ENCODE results near the gene PHF1. TPM values are rescaled to one million over a fixed set of nuclear protein-coding genes. Genes with fewer than 3 reads are reported as not detected.

The PHF1 gene
- total and polyA plus RNA-seq, 2 of the 13 experiments (the other 11 are each of a cell fraction or from before 2014, with no cell fraction given): 25.4 to 61.9 TPM

DNA sequence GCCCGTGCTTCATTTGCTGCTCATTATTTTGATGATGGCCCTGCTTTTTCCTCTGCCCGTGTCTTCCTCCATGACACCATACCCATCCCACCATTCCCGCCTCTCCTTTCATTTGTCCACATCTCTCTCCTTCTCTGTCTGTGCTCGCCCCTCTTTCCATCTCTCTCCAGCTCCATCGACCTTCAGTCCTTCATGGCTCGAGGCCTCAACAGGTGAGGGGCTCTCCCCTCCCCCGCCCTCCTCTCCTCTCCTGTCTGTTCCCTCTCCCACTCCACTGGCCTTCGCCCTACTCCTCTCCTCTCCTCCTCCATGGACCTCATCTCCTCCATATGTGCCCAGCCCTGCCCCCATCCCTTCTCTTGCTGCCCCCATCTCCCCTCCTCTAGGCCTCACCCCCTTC lies 31.5 kb downstream of the PHF1 start (continued):
- TF ChIP-seq, protein P1, sequence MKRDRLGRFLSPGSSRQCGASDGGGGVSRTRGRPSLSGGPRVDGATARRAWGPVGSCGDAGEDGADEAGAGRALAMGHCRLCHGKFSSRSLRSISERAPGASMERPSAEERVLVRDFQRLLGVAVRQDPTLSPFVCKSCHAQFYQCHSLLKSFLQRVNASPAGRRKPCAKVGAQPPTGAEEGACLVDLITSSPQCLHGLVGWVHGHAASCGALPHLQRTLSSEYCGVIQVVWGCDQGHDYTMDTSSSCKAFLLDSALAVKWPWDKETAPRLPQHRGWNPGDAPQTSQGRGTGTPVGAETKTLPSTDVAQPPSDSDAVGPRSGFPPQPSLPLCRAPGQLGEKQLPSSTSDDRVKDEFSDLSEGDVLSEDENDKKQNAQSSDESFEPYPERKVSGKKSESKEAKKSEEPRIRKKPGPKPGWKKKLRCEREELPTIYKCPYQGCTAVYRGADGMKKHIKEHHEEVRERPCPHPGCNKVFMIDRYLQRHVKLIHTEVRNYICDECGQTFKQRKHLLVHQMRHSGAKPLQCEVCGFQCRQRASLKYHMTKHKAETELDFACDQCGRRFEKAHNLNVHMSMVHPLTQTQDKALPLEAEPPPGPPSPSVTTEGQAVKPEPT (CRISPR knock-in tag; IDR thresholded peaks at IDR 0.05; ENCODE audit: low read depth): no peak
- no peak for TF ChIP-seq ZNF253 (CRISPR knock-in tag; IDR thresholded peaks at IDR 0.05; ENCODE audit: borderline replicate concordance)
- no peak for TF ChIP-seq ZNF547 (CRISPR knock-in tag; IDR thresholded peaks at IDR 0.05)

DNA sequence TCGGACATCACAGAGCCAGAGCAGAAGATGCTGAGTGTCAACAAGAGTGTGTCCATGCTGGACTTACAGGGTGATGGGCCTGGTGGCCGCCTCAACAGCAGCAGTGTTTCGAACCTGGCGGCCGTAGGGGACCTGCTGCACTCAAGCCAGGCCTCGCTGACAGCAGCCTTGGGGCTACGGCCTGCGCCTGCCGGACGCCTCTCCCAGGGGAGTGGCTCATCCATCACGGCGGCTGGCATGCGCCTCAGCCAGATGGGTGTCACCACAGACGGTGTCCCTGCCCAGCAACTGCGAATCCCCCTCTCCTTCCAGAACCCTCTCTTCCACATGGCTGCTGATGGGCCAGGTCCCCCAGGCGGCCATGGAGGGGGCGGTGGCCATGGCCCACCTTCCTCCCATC lies 32.2 kb downstream of the PHF1 start:
- no peak overlapping the region for H2AFZ ChIP-seq (ENCODE audit: low read length)
- ATAC-seq: no peak
- WGBS (ENCODE audit: low lambda C conversion rate): 94% methylated on average over 10 of the region's 17 CpGs
- H3K27me3 ChIP-seq (ENCODE audit: control insufficient read depth in 1 of 2, insufficient read depth in 2 of 2, low read length in 2 of 2): no peaks in the 10 kb centered on the region; a peak in 1 of 5 replicates
- in situ Hi-C loops (cut with HindIII; ENCODE audit: extremely low pct_ligation_motif_present, low pct_unique_long_range_greater_than_20kb): no loop called here
- ChIA-PET CTCF (ENCODE audit: low intra/inter-chr PET ratio, low total read pairs) (no interaction called here), POLR2A (interaction anchor here (3.2 kb wide), 1 partner anchor 11 kb away, joined by 13 read pairs; the partner anchor contains the start of gene ZBTB9)
- H3K4me3 ChIP-seq (replicated peaks in 1 of 3; ENCODE audit: insufficient read depth in 1 of 3, low read depth in 2 of 3, low read length in 3 of 3): no peak overlapping the region
- no peaks in the 10 kb centered on the region for H4K20me1 ChIP-seq (ENCODE audit: insufficient read depth, low read length)
- no peaks in the 10 kb centered on the region for H3K9me3 ChIP-seq (ENCODE audit: low read length)
- H3K4me1 ChIP-seq (ENCODE audit: insufficient read depth, low read length): no peaks in the 10 kb centered on the region
- no peak overlapping the region for H3K4me2 ChIP-seq (ENCODE audit: low read depth, low read length)
- FAIRE-seq: no peak
- no peak overlapping the region for H3K9ac ChIP-seq (ENCODE audit: insufficient read depth, low read depth, low read length)
- intact Hi-C loops (cut with micrococcal nuclease; ENCODE audit: unreplicated experiment): no loop called here
- no peak overlapping the region for H3K27ac ChIP-seq (ENCODE audit: extremely low read length, insufficient read depth, low read length)
- peaks cover 0 to 1% of the 10 kb centered on the region in 2 experiments; a peak in 1 of 5 replicates for H3K36me3 ChIP-seq (replicated peaks in 1 of 2; ENCODE audit: control insufficient read depth in 1 of 2, insufficient read depth in 2 of 2, low read length in 2 of 2)
- DNase-seq (ENCODE audit: low spot score): no peak
- H3K79me2 ChIP-seq (ENCODE audit: insufficient read depth, low read length): no peaks in the 10 kb centered on the region
- no TSS peak for BruUV-seq (replicated peaks)
- TF ChIP-seq SOX13 (IDR thresholded peaks at IDR 0.05) (no peak), SOX13 (CRISPR knock-in tag; conservative IDR thresholded peaks at IDR 0.05 in 1 of 2, IDR thresholded peaks at IDR 0.05 in 1 of 2) (no peak), MAFG (CRISPR knock-in tag; IDR thresholded peaks at IDR 0.05) (no peak), FOXJ3 (CRISPR knock-in tag; IDR thresholded peaks at IDR 0.05; ENCODE audit: borderline replicate concordance) (no peak), RBAK (CRISPR knock-in tag; IDR thresholded peaks at IDR 0.05) (no peak), SUZ12 (IDR thresholded peaks at IDR 0.05; ENCODE audit: low read depth, low read length) (no peak), U2AF2 (IDR thresholded peaks at IDR 0.05; ENCODE audit: low read depth, low read length) (no peak), ZNF891 (CRISPR knock-in tag; IDR thresholded peaks at IDR 0.05) (no peak)
- TF ChIP-seq, protein P2, sequence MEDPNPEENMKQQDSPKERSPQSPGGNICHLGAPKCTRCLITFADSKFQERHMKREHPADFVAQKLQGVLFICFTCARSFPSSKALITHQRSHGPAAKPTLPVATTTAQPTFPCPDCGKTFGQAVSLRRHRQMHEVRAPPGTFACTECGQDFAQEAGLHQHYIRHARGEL (CRISPR knock-in tag; IDR thresholded peaks at IDR 0.05): no peak
- TF ChIP-seq, protein P3, sequence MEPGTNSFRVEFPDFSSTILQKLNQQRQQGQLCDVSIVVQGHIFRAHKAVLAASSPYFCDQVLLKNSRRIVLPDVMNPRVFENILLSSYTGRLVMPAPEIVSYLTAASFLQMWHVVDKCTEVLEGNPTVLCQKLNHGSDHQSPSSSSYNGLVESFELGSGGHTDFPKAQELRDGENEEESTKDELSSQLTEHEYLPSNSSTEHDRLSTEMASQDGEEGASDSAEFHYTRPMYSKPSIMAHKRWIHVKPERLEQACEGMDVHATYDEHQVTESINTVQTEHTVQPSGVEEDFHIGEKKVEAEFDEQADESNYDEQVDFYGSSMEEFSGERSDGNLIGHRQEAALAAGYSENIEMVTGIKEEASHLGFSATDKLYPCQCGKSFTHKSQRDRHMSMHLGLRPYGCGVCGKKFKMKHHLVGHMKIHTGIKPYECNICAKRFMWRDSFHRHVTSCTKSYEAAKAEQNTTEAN (CRISPR knock-in tag; conservative IDR thresholded peaks at IDR 0.05): no peak
- TF ChIP-seq, protein P4, sequence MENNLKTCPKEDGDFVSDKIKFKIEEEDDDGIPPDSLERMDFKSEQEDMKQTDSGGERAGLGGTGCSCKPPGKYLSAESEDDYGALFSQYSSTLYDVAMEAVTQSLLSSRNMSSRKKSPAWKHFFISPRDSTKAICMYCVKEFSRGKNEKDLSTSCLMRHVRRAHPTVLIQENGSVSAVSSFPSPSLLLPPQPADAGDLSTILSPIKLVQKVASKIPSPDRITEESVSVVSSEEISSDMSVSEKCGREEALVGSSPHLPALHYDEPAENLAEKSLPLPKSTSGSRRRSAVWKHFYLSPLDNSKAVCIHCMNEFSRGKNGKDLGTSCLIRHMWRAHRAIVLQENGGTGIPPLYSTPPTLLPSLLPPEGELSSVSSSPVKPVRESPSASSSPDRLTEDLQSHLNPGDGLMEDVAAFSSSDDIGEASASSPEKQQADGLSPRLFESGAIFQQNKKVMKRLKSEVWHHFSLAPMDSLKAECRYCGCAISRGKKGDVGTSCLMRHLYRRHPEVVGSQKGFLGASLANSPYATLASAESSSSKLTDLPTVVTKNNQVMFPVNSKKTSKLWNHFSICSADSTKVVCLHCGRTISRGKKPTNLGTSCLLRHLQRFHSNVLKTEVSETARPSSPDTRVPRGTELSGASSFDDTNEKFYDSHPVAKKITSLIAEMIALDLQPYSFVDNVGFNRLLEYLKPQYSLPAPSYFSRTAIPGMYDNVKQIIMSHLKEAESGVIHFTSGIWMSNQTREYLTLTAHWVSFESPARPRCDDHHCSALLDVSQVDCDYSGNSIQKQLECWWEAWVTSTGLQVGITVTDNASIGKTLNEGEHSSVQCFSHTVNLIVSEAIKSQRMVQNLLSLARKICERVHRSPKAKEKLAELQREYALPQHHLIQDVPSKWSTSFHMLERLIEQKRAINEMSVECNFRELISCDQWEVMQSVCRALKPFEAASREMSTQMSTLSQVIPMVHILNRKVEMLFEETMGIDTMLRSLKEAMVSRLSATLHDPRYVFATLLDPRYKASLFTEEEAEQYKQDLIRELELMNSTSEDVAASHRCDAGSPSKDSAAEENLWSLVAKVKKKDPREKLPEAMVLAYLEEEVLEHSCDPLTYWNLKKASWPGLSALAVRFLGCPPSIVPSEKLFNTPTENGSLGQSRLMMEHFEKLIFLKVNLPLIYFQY (CRISPR knock-in tag; IDR thresholded peaks at IDR 0.05; ENCODE audit: borderline replicate concordance): no peak
